HG02943 (cell line): ENCODE data around the gene SCYL1.

Experiments used
- ATAC-seq: cut with Tn5 transposase; IDR thresholded peaks from one replicate; pipeline ENCODE4 v1.9.1; 2021; ENCODE audit warnings: mild to moderate bottlenecking, low read depth, moderate library complexity; ENCODE audit not compliant: unreplicated experiment

The SCYL1 gene

GRCh38 chr11:65524741-65525545 is at the start of gene SCYL1:
Gene SCYL1 (plus strand): TSS chr11:65525083. CDS start chr11:65525154, 71 bp downstream.
- no peak for ATAC-seq

- no peak for ATAC-seq
Measured at GRCh38 chr11:65476632-65477148, 48.2 kb upstream of the SCYL1 start.

GRCh38 chr11:65477149-65477965 is 47.5 kb upstream of the SCYL1 start:
- peak; percentile 62 for ATAC-seq

- ATAC-seq = no peak
Measured at GRCh38 chr11:65478388-65479183, 46.3 kb upstream of the SCYL1 start.

GRCh38 chr11:65479184-65480145 is 45.4 kb upstream of the SCYL1 start:
- ATAC-seq = no peak

- ATAC-seq = no peak
Measured at GRCh38 chr11:65482306-65482850, 42.5 kb upstream of the SCYL1 start.

- no peak for ATAC-seq
Measured at GRCh38 chr11:65485920-65486219, 39.0 kb upstream of the SCYL1 start.

GRCh38 chr11:65486570-65487466 is 38.1 kb upstream of the SCYL1 start:
- no peak for ATAC-seq

- ATAC-seq = no peak
Measured at GRCh38 chr11:65487467-65488272, 37.2 kb upstream of the SCYL1 start.

- ATAC-seq = no peak
Measured at GRCh38 chr11:65488273-65489034, 36.4 kb upstream of the SCYL1 start.

- no peak for ATAC-seq
Measured at GRCh38 chr11:65489035-65489705, 35.7 kb upstream of the SCYL1 start.

- ATAC-seq = no peak
Measured at GRCh38 chr11:65489706-65490320, 35.1 kb upstream of the SCYL1 start.

GRCh38 chr11:65491163-65491465 is 33.8 kb upstream of the SCYL1 start:
- ATAC-seq = no peak

- no peak for ATAC-seq
Measured at GRCh38 chr11:65491614-65492386, 33.1 kb upstream of the SCYL1 start.

GRCh38 chr11:65492387-65492636 is 32.6 kb upstream of the SCYL1 start:
- no peak for ATAC-seq
